22Rv1 (cell line): ENCODE measurements around the gene HCFC1R1.

Experiments
- CTCF ChIP-seq: fragments of 450-650 bp; IDR thresholded peaks from 2 replicates; pipeline ENCODE4 v1.5.1; 2017; ENCODE audit warnings: mild to moderate bottlenecking
- ZFX ChIP-seq: fragments of 450-650 bp; IDR thresholded peaks from 2 replicates; pipeline ENCODE4 v1.6.1; 2017; ENCODE audit warnings: antibody characterized with exemption, borderline replicate concordance

- TF ChIP-seq CTCF (no peak), ZFX (no peak)
These were observed 31.4 kb upstream of the HCFC1R1 start for GRCh38 chr16:3054965-3055733.
